HS-5 (cell line): ENCODE results near the gene HTR2A.

Experiments
- DNase-seq: peaks from one replicate; pipeline ENCODE4 v3.0.0-alpha.2; 2012; ENCODE audit warnings: low read depth

The HTR2A gene

GRCh38 chr13:46896341-46897137 lies at the start of gene HTR2A:
Gene HTR2A (minus strand): TSS chr13:46897053. CDS start chr13:46895906, 1,147 bp downstream.
- no peak for DNase-seq

GRCh38 chr13:46936525-46936924 lies 39.7 kb upstream of the HTR2A start:
- DNase-seq, result no peak

DNA sequence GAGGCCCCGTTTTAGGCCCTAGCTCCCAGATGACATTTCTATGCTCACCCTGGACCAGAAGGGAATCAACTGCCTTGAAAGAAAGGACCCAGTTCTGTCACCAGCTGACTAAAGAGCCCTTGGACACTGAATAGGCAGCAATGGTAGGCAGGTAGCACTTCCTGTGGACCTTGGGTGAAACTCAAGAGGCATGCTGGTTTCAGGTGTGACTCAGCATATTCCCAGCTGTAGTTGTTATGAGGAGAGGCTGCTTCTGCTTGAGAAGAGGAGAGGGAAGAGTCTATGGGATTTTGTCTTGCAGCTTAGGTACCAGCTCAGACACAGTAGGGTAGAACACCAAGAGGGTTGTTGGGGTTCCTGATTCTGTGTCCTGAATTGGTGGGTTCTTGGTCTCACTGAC lies 37.9 kb upstream of the HTR2A start:
- DNase-seq, result no peak

- DNase-seq, result no peak
Measured at GRCh38 chr13:46926916-46927590, 30.2 kb upstream of the HTR2A start.

DNA sequence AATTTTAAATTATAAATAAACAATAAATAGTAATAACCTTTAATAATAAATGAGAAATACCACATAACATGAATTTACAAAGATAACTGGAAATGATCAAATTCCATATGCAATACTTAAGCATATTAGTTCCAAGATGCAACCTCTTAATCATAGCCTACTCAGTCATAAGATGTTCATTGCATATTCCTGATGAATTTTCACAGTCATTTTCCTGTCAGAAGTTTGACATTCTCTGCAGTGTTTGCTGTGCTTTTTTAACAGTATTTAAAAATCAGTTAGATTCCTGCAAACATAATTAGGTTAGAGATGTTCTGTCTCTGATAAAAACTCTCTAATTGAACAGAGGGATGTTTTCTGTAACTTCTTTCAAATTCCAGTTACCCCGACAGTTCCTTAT lies 28.6 kb upstream of the HTR2A start:
- DNase-seq, result no peak

DNA sequence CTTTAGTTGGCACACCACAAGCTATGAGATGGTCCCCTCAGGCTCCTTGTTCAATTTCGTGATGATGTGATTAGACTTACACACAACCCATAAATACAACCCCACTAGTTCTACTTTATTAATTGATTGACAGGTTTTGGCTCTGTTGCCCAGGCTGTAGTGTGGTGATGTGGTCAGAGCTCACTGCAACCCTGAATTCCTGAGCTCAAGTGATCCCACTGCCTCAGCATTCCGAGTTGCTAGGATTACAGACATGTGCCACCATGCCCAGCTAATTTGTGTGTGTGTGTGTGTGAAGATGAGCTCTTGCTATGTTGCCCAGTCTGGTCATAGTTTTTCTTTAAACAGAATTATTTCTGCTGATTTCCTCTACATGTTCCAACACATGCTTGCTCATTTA lies 17.5 kb upstream of the HTR2A start:
- no peak for DNase-seq

DNA sequence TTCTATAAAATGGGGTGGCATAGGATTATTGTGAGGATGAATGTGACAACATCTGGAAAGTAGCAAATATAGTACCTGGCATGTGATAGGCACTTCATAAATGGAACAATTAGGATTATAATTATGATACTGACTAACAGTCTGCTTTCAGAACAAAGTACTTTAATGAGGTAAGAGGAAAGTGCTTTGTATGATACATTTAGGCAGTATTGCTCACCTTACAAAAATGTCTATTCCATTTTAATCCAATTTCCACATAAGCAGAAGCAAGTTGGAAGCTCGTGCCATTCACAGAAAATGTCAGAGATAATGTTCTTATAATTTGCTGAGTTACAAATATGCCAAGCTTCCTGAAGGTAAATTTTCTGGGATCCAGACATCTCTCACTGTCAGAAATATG lies 16.9 kb upstream of the HTR2A start:
- DNase-seq, result no peak

- no peak for DNase-seq
Measured at GRCh38 chr13:46909042-46909441, 12.2 kb upstream of the HTR2A start.

DNA sequence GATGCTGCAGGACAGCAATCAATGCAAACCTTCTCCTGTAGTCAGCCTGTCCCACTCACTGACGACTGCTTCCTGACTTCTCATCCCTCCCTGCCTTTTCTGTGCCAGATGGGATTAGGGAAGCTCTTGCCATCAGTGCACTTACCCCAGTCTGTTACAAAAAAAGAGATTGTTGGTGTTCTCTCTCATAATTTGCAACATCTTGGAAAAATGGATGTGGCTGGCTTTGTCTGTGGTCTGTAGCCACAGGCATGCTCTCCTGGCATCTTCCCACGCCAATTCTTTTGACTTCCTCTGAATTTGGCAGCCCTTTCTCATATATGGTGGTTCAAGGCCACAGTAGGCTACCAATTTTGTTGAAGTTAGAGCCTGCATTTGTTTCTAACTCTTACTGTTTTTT lies 11.6 kb upstream of the HTR2A start:
- DNase-seq, result no peak

DNA sequence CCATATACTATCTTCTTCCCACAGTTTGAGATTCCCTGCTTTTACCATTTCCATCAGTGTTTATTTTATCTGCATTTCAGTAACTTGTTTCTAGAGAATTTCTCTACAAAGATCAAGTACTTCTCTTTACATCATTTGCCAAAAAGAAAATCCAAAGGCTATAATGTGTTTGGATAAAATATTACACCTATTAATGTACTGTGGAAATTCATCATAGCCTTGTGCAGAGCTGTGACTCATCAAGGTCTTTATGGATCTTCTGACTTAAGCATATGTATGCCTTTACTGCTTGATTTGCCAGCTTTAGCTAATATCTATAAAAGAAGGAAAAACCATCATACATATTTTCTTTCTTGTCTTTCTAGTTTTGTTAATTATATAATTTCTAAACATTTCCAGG lies 9.6 kb upstream of the HTR2A start:
- no peak for DNase-seq

DNA sequence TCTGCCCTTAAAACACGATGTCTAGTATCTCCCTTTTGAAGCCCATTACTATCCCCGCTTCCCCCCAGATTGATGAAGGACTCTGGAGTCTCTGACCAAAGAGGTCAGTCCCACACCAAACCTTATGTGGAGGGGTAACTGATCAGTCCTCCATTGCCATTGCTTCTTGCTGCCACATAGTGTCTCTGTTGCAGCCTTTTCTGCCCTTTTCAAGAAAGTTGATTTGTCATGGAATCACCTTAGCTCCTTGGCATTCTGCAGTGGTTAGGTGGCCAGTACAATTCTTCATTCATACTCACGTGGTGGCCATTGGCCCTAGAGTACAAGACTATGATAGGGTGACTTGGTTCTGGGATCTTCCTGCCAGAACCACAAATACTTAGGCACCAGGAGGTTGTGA lies 8.4 kb upstream of the HTR2A start:
- no peak for DNase-seq

DNA sequence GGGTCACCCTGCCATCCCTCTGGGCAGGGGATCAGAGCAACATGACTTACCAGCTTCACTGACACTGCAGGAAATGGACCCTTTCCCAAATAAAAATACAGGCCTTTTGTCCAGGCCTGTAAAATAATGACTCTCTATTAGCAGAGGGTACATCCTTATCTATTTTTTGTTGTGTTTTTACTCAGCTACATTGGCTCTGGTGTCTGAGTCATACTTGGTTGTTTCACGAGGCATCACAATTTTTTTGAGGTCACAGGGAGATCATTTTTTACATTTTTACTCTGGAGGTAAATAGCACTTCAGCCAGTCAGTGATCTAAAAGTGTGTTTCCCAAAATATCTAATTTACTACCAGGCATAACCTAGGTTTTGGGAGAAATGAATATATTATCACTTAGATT lies 6.9 kb upstream of the HTR2A start:
- DNase-seq, result no peak

DNA sequence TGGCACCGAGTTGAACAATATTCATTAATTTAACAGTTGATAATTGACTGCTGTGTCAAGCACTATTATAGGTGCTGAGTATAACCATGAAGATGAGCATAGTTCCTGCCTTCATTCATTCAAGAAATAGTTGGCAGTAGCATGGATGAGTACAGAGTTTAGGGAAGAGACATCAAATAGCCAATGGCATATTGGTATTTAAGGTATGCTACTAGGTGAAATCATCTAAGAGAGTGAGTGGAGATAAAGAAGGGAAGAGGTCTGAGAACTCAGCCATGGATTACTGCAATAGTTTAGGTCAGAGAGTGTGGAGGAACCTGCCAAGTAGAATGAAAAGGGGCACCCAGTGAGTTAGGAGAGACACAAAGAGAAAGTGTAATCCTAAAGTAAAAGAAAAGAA lies 4.9 kb upstream of the HTR2A start:
- DNase-seq, result no peak

GRCh38 chr13:46899801-46900200 lies 2.9 kb upstream of the HTR2A start:
- no peak for DNase-seq

- DNase-seq, result no peak
Measured at GRCh38 chr13:46895381-46895780, 1.5 kb downstream of the HTR2A start.

DNA sequence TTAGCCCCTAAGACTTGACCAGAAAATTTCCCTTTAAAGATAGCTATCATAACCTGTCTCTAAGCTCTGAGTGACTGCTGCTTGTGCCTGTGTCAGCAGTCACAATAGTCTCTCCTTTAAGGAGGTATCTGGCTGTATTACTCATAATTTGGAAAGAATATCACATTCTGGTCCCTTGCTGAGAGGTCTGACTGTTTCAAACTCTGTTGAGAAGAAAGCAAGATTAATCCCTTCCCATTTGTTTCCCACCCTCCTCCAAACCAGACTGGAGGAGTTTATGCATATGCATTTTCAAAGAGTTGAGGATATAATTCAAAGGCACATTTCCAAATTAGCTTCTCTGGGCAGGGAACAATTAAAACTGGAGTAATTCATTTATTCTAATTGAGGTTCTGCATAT lies 2.3 kb downstream of the HTR2A start:
- no peak for DNase-seq

DNA sequence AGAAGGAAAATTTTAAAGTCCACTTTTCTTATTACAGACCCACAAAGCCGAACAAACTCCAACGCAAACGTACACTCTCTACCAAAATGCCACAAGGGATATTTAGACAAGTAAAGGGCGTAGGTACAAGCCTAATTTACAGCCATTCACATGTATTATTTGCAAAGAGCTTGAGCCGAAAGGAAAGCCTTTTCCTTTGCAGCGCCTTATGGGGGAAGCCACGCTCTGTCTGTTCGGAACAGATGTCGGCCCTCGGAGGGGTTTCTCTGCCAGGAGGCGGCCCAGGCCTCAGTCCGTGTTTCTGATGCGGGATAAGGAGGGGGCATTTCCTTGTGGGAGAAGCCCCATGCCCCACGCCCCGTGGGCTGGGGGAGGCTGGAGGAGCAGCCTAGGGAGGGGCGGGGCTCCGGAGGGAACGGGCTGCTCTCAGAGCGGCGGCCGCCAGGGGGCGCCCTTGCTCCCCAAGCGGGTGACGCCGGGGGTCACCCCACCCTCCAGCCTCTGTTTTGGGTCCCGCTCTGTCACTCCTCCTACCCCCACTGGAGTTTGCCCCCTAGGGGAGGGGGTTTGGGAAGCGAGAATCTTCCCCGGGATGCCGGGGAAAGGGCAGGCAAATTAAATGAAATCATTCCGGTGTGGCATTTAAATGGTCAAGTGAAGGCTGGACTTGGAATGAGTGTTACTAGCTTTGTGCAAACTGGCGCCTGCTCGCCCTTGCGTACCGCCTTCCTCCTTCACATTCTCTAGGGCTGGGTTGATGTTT lies 2.9 kb downstream of the HTR2A start:
- no peak for DNase-seq

GRCh38 chr13:46893221-46893740 lies 3.6 kb downstream of the HTR2A start:
- DNase-seq, result no peak

DNA sequence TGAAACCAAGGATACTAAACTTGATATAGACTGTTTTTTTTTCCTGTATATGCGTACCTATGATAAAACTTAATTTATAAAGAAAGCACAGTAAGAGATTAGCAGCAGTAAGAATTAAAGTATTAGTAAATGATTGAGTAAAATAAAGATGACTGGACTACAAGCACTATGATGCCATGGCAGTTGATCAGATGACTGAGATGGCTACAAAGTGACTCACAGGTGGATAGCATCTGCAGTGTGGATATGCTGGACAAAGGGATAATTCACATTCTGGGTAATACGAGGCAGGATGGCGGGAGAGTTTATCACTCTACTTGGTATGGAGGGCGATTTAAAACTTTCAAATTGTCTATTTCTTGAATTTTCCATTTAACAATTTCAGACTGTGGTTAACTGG lies 11.8 kb downstream of the HTR2A start:
- DNase-seq, result no peak

- no peak for DNase-seq
Measured at GRCh38 chr13:46884531-46884930, 12.3 kb downstream of the HTR2A start.

GRCh38 chr13:46881621-46882020 lies 15.2 kb downstream of the HTR2A start:
- DNase-seq, result no peak

DNA sequence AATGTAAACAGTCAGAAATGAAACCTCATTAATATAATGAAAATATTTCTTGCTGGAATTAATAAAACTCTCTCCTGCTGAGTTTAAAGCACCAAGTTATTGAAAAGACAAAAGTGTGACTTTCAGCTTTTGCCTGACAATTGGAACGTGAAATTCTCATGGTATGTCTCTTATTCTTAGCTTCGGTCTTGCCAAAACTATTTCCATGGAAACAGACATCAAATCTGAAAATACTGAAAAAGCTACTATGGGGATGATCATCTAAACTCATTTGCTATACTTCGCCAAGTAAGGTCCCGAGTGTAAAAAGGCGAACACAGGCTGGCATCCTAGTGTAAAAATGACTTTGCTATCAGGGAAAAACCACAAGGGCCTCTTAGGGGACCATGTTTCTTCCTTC lies 22.8 kb downstream of the HTR2A start:
- no peak for DNase-seq

- no peak for DNase-seq
Measured at GRCh38 chr13:46871557-46871956, 25.3 kb downstream of the HTR2A start.
